Activated B cell treated with CpG ODN at 0.5 μM for 24 hours (primary cell): ENCODE results near the gene DEDD. TPM values are rescaled to one million over a fixed set of nuclear protein-coding genes. Genes with fewer than 3 reads are reported as not detected.
A peak's percentile ranks its signal among the peaks of the same experiment; 100 is the strongest.

Experiments used
- ATAC-seq: fragments of 200-7000 bp; cut with Tn5 transposase; one replicate; pipeline ENCODE4 v1.10.0; 2021; ENCODE audit warnings: low read depth, mild to moderate bottlenecking, moderate library complexity
- CTCF ChIA-PET: fragments of 350-600 bp; sonication (Branson Sonifier 250); formaldehyde crosslinking; loops from one replicate; lab custom pipeline; 2021; ENCODE audit warnings: antibody characterized with exemption; lab: Charles Lee
- POLR2A ChIA-PET: fragments of 350-600 bp; sonication (Branson Sonifier 250); formaldehyde crosslinking; loops from one replicate; lab custom pipeline; 2021; ENCODE audit warnings: antibody characterized with exemption; lab: Charles Lee
- DNase-seq: peaks from one replicate; pipeline ENCODE4 v3.0.0; 2022
- H3K27ac Mint-ChIP-seq: one replicate; pipeline ENCODE4 v1.8.0; 2020; ENCODE audit warnings: mixed read lengths
- H3K27me3 Mint-ChIP-seq: one replicate; pipeline ENCODE4 v1.8.0; 2021; ENCODE audit warnings: mixed read lengths
- H3K36me3 Mint-ChIP-seq: one replicate; pipeline ENCODE4 v1.8.0; 2021; ENCODE audit warnings: low read depth, mixed read lengths
- H3K4me1 Mint-ChIP-seq: one replicate; pipeline ENCODE4 v1.8.0; 2021; ENCODE audit warnings: mixed read lengths
- H3K4me3 Mint-ChIP-seq: one replicate; pipeline ENCODE4 v1.8.0; 2020; ENCODE audit warnings: mild to moderate bottlenecking, mixed read lengths
- H3K9me3 Mint-ChIP-seq: one replicate; pipeline ENCODE4 v1.8.0; 2020; ENCODE audit warnings: mixed read lengths
- intact Hi-C: fragments of 100-400 bp; cut with micrococcal nuclease; formaldehyde crosslinking; loops from one replicate; pipeline ENCODE4 v1.15.1; 2024
- total RNA-seq: library from RNA; stranded (reverse); gene quantifications from 2 replicates; pipeline ENCODE4 v1.2.3, GENCODE V29; 2022
- TF ChIP-seq, protein P1 (sequence below): fragments of 200-600 bp; IDR thresholded peaks from one replicate; pipeline ENCODE4 v1.8.0; 2022; ENCODE audit warnings: antibody characterized with exemption, mild to moderate bottlenecking

Gene DEDD
- total RNA-seq, 1 donor from 2014 or later, result 40.5 TPM

DNA sequence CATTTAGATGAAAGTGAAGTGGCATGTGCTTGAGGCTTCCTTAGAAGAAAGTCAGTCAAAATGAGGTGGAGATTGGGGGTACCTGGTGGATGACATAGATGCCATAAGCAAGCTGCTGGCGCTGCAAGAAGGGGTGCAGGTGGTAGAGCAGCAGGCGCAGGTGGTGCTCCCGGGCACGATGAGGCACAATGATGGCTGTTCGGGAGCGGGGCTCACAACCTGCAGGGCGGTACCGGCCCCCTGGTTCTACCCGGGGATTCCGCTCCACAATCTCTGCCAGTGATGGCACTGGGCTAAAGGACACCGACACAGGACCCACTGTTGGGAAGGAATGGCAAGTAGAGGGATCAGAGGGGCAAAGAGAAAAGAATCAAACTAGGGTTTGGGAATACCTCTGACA, 42.4 kb upstream of the DEDD start:
- H3K27ac Mint-ChIP-seq, result peak overlapping the region; percentile 59
- intact Hi-C loops, result no loop called here
- DNase-seq, result no peak
- H3K36me3 Mint-ChIP-seq, result peaks cover 64% of the 10 kb centered on the region
- POLR2A ChIA-PET, result interaction anchor here (4.3 kb wide), 1 partner anchor 9 kb away, joined by 42 read pairs; the partner anchor contains the start of gene PPOX
- peaks cover 44% of the 10 kb centered on the region for H3K4me1 Mint-ChIP-seq
- no peaks in the 10 kb centered on the region for H3K9me3 Mint-ChIP-seq
- no peaks in the 10 kb centered on the region for H3K27me3 Mint-ChIP-seq
- no peak for ATAC-seq
- CTCF ChIA-PET, result no interaction called here
- H3K4me3 Mint-ChIP-seq, result no peak overlapping the region
- TF ChIP-seq, protein P1, sequence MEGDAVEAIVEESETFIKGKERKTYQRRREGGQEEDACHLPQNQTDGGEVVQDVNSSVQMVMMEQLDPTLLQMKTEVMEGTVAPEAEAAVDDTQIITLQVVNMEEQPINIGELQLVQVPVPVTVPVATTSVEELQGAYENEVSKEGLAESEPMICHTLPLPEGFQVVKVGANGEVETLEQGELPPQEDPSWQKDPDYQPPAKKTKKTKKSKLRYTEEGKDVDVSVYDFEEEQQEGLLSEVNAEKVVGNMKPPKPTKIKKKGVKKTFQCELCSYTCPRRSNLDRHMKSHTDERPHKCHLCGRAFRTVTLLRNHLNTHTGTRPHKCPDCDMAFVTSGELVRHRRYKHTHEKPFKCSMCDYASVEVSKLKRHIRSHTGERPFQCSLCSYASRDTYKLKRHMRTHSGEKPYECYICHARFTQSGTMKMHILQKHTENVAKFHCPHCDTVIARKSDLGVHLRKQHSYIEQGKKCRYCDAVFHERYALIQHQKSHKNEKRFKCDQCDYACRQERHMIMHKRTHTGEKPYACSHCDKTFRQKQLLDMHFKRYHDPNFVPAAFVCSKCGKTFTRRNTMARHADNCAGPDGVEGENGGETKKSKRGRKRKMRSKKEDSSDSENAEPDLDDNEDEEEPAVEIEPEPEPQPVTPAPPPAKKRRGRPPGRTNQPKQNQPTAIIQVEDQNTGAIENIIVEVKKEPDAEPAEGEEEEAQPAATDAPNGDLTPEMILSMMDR, result no peak

DNA sequence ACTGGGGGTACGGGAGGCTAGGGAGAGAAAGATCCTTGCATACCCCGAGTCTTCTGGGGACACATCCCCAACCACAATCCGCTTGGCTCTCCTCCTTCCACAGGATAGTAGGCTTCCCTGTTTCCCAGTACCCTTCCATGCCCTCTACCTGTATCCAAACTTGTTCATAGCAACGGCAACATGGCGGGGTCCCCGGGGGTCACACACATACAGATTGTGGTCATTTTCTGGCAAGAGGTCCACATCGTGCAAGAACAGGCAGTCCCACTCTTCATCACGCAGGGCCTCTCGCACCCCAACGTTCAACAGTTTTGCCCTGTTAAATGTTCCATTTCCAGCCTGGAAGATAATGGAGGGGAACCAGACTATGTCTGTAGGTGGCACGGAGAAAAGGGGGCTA, 41.2 kb upstream of the DEDD start:
- H3K4me3 Mint-ChIP-seq, result no peak overlapping the region
- TF ChIP-seq, protein P1, result no peak
- H3K9me3 Mint-ChIP-seq, result no peaks in the 10 kb centered on the region
- peaks cover 72% of the 10 kb centered on the region for H3K36me3 Mint-ChIP-seq
- ChIA-PET POLR2A (interaction anchor here (4.3 kb wide), 1 partner anchor 8 kb away, joined by 42 read pairs; the partner anchor contains the start of gene PPOX), CTCF (no interaction called here)
- intact Hi-C loops, result no loop called here
- DNase-seq (no peak), ATAC-seq (no peak)
- H3K27ac Mint-ChIP-seq, result no peak overlapping the region
- no peaks in the 10 kb centered on the region for H3K27me3 Mint-ChIP-seq
- peaks cover 44% of the 10 kb centered on the region for H3K4me1 Mint-ChIP-seq

DNA sequence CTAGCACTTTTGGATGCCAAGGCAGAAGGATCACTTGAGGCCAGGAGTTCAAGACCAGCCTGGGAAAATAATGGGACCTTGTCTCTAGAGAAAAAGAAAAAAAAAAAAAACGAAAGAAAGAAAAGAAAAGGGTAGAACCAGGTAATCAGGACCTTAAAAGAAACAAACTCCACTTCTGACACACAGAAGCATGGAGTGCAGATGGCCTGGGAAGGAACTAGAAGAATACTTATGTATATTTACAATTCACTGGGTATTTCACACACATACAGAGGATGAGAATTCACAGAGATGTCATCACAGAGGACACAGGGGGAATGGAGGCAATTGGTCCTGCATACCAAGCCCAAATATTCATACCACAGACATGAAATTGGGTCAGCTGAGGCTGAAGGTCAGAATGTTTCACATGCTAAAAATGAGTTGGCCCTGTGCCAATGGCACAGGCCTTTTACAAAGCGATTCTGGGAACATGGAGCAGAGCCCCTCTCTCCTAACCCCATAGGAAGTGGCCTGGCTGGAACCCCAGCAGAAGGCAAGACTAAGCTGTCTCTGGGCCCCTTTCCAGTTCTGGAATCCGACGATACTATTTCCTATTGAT, 40.4 kb upstream of the DEDD start:
- no peak for ATAC-seq
- no peaks in the 10 kb centered on the region for H3K27me3 Mint-ChIP-seq
- H3K9me3 Mint-ChIP-seq, result no peaks in the 10 kb centered on the region
- H3K4me1 Mint-ChIP-seq, result peaks cover 46% of the 10 kb centered on the region
- ChIA-PET CTCF (no interaction called here), POLR2A (interaction anchor here (0.7 kb wide), 2 partner anchors 48 to 733 kb away, joined by 7 to 10 read pairs; no protein-coding TSS in a partner anchor)
- intact Hi-C loops, result no loop called here
- TF ChIP-seq, protein P1, result no peak
- no peak for DNase-seq
- peaks cover 75% of the 10 kb centered on the region for H3K36me3 Mint-ChIP-seq
- H3K27ac Mint-ChIP-seq, result no peak overlapping the region
- no peak overlapping the region for H3K4me3 Mint-ChIP-seq

DNA sequence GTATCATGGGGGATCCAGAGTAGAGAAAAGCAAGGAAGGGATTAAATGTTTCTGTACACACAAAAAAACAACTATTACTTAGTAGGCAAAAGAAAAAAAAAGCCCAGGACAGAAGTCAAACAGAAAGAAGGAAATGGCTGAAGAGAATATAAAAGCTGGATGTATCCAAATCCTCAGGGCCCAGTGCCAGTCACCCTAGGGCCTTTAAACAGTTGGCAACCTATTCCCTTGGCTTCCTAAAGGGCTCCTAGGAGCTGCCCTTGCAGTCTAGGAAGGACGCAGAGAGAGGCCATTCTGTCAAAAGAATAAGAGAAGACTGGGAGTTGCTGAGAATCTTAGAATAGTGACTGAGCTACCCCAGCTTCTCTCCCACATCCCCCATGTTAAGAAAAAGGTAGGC, 39.9 kb upstream of the DEDD start:
- Mint-ChIP-seq H3K4me3 (no peak overlapping the region), H3K9me3 (no peaks in the 10 kb centered on the region), H3K36me3 (peaks cover 75% of the 10 kb centered on the region), H3K27me3 (no peaks in the 10 kb centered on the region), H3K4me1 (peaks cover 44% of the 10 kb centered on the region), H3K27ac (no peak overlapping the region)
- intact Hi-C loops, result no loop called here
- no peak for ATAC-seq
- POLR2A ChIA-PET, result interaction anchor here (0.7 to 1.0 kb wide), 3 partner anchors 14 to 732 kb away, joined by 3 to 10 read pairs (median 7); no protein-coding TSS in a partner anchor
- DNase-seq, result no peak
- CTCF ChIA-PET, result no interaction called here
- TF ChIP-seq, protein P1, result no peak

DNA sequence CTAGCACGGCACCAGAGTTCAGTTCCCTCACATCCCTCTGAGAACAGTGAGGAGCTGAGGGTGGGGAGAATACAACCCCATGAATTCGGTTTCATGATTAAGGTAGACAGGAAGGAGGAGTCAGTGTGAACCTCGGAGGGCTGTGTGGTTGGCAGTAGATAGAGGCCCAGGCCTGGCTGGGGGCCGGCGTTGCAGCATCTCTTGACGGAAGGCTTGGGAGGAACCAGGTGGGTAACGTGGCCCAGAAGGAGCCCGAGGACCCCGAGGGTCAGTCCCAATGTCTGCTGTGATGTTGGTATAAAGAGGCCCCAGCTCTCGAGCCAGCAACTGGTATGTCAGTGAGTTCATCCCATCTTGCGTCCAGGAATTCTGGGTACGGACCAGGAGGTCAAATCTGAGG, 39.2 kb upstream of the DEDD start:
- H3K4me3 Mint-ChIP-seq, result no peak overlapping the region
- ChIA-PET CTCF (interaction anchor here (0.7 kb wide), 1 partner anchor 10 kb away, joined by 4 read pairs; no protein-coding TSS in a partner anchor), POLR2A (interaction anchor here (1.0 kb wide), 1 partner anchor 14 kb away, joined by 3 read pairs; no protein-coding TSS in a partner anchor)
- ATAC-seq (no peak), DNase-seq (no peak)
- TF ChIP-seq, protein P1, result no peak
- H3K9me3 Mint-ChIP-seq, result no peaks in the 10 kb centered on the region
- peaks cover 69% of the 10 kb centered on the region for H3K36me3 Mint-ChIP-seq
- no peaks in the 10 kb centered on the region for H3K27me3 Mint-ChIP-seq
- no peak overlapping the region for H3K27ac Mint-ChIP-seq
- intact Hi-C loops, result no loop called here
- peaks cover 44% of the 10 kb centered on the region for H3K4me1 Mint-ChIP-seq
